ENCODE results near the gene DCDC1.

DCDC1 gene

GRCh38 chr11:31218847-31219246 lies 150.7 kb downstream of the DCDC1 start:
- H3K36me3 Mint-ChIP-seq (ENCODE audit: low read depth): no peaks in the 10 kb centered on the region
- H3K27ac Mint-ChIP-seq: no peak overlapping the region
- no peak overlapping the region for H3K4me3 Mint-ChIP-seq
- H3K27me3 Mint-ChIP-seq (ENCODE audit: low read depth): no peaks in the 10 kb centered on the region
- H3K4me1 Mint-ChIP-seq (ENCODE audit: low read depth): no peaks in the 10 kb centered on the region
- H3K9me3 Mint-ChIP-seq: no peaks in the 10 kb centered on the region

GRCh38 chr11:31214372-31214771 lies 155.2 kb downstream of the DCDC1 start:
- no peaks in the 10 kb centered on the region for H3K36me3 Mint-ChIP-seq (ENCODE audit: low read depth)
- H3K27ac Mint-ChIP-seq: no peak overlapping the region
- no peaks in the 10 kb centered on the region for H3K27me3 Mint-ChIP-seq (ENCODE audit: low read depth)
- no peaks in the 10 kb centered on the region for H3K9me3 Mint-ChIP-seq
- no peaks in the 10 kb centered on the region for H3K4me1 Mint-ChIP-seq (ENCODE audit: low read depth)
- H3K4me3 Mint-ChIP-seq: no peak overlapping the region

GRCh38 chr11:31199378-31199777 lies 170.2 kb downstream of the DCDC1 start:
- H3K27me3 Mint-ChIP-seq (ENCODE audit: low read depth): no peaks in the 10 kb centered on the region
- H3K4me3 Mint-ChIP-seq: no peak overlapping the region
- H3K9me3 Mint-ChIP-seq: no peaks in the 10 kb centered on the region
- H3K27ac Mint-ChIP-seq: no peak overlapping the region
- no peaks in the 10 kb centered on the region for H3K36me3 Mint-ChIP-seq (ENCODE audit: low read depth)
- H3K4me1 Mint-ChIP-seq (ENCODE audit: low read depth): no peaks in the 10 kb centered on the region

- no peaks in the 10 kb centered on the region for H3K4me1 Mint-ChIP-seq (ENCODE audit: low read depth)
- no peaks in the 10 kb centered on the region for H3K36me3 Mint-ChIP-seq (ENCODE audit: low read depth)
- no peak overlapping the region for H3K27ac Mint-ChIP-seq
- peaks cover 14% of the 10 kb centered on the region for H3K9me3 Mint-ChIP-seq
- no peaks in the 10 kb centered on the region for H3K27me3 Mint-ChIP-seq (ENCODE audit: low read depth)
- H3K4me3 Mint-ChIP-seq: no peak overlapping the region
Observed at GRCh38 chr11:31173926-31174680, 195.4 kb downstream of the DCDC1 start.

GRCh38 chr11:31160504-31161422 lies 208.8 kb downstream of the DCDC1 start:
- Mint-ChIP-seq H3K27ac (no peak overlapping the region), H3K27me3 (ENCODE audit: low read depth) (no peaks in the 10 kb centered on the region), H3K4me1 (ENCODE audit: low read depth) (no peaks in the 10 kb centered on the region), H3K36me3 (ENCODE audit: low read depth) (no peaks in the 10 kb centered on the region), H3K9me3 (no peaks in the 10 kb centered on the region), H3K4me3 (no peak overlapping the region)

- no peaks in the 10 kb centered on the region for H3K9me3 Mint-ChIP-seq
- H3K27ac Mint-ChIP-seq: no peak overlapping the region
- no peaks in the 10 kb centered on the region for H3K27me3 Mint-ChIP-seq (ENCODE audit: low read depth)
- H3K4me1 Mint-ChIP-seq (ENCODE audit: low read depth): no peaks in the 10 kb centered on the region
- H3K4me3 Mint-ChIP-seq: no peak overlapping the region
- no peaks in the 10 kb centered on the region for H3K36me3 Mint-ChIP-seq (ENCODE audit: low read depth)
Observed at GRCh38 chr11:31150841-31151240, 218.7 kb downstream of the DCDC1 start.

- Mint-ChIP-seq H3K9me3 (no peaks in the 10 kb centered on the region), H3K4me1 (ENCODE audit: low read depth) (no peaks in the 10 kb centered on the region), H3K4me3 (no peak overlapping the region), H3K27me3 (ENCODE audit: low read depth) (no peaks in the 10 kb centered on the region), H3K27ac (no peak overlapping the region), H3K36me3 (ENCODE audit: low read depth) (no peaks in the 10 kb centered on the region)
Observed at GRCh38 chr11:31150011-31150410, 219.5 kb downstream of the DCDC1 start.

GRCh38 chr11:31141789-31142188 lies 227.8 kb downstream of the DCDC1 start:
- H3K4me1 Mint-ChIP-seq (ENCODE audit: low read depth): no peaks in the 10 kb centered on the region
- H3K9me3 Mint-ChIP-seq: no peaks in the 10 kb centered on the region
- H3K27ac Mint-ChIP-seq: no peak overlapping the region
- no peaks in the 10 kb centered on the region for H3K27me3 Mint-ChIP-seq (ENCODE audit: low read depth)
- H3K4me3 Mint-ChIP-seq: no peak overlapping the region
- H3K36me3 Mint-ChIP-seq (ENCODE audit: low read depth): no peaks in the 10 kb centered on the region

- Mint-ChIP-seq H3K27ac (no peak overlapping the region), H3K4me3 (no peak overlapping the region), H3K9me3 (no peaks in the 10 kb centered on the region), H3K36me3 (ENCODE audit: low read depth) (no peaks in the 10 kb centered on the region), H3K27me3 (ENCODE audit: low read depth) (no peaks in the 10 kb centered on the region), H3K4me1 (ENCODE audit: low read depth) (no peaks in the 10 kb centered on the region)
Observed at GRCh38 chr11:31139479-31139878, 230.1 kb downstream of the DCDC1 start.

GRCh38 chr11:31132531-31133421 lies 236.8 kb downstream of the DCDC1 start:
- Mint-ChIP-seq H3K27ac (no peak overlapping the region), H3K27me3 (ENCODE audit: low read depth) (no peaks in the 10 kb centered on the region), H3K9me3 (peaks cover 3% of the 10 kb centered on the region), H3K4me3 (no peak overlapping the region), H3K36me3 (ENCODE audit: low read depth) (no peaks in the 10 kb centered on the region), H3K4me1 (ENCODE audit: low read depth) (no peaks in the 10 kb centered on the region)

GRCh38 chr11:31131760-31132159 lies 237.8 kb downstream of the DCDC1 start:
- H3K27ac Mint-ChIP-seq: no peak overlapping the region
- H3K36me3 Mint-ChIP-seq (ENCODE audit: low read depth): no peaks in the 10 kb centered on the region
- H3K27me3 Mint-ChIP-seq (ENCODE audit: low read depth): no peaks in the 10 kb centered on the region
- peaks cover 3% of the 10 kb centered on the region for H3K9me3 Mint-ChIP-seq
- no peaks in the 10 kb centered on the region for H3K4me1 Mint-ChIP-seq (ENCODE audit: low read depth)
- H3K4me3 Mint-ChIP-seq: no peak overlapping the region

GRCh38 chr11:31127290-31127689 lies 242.2 kb downstream of the DCDC1 start:
- Mint-ChIP-seq H3K4me1 (ENCODE audit: low read depth) (no peaks in the 10 kb centered on the region), H3K4me3 (no peak overlapping the region), H3K9me3 (peaks cover 3% of the 10 kb centered on the region), H3K36me3 (ENCODE audit: low read depth) (no peaks in the 10 kb centered on the region), H3K27me3 (ENCODE audit: low read depth) (no peaks in the 10 kb centered on the region), H3K27ac (no peak overlapping the region)

- H3K4me1 Mint-ChIP-seq (ENCODE audit: low read depth): no peaks in the 10 kb centered on the region
Observed at GRCh38 chr11:31120428-31120827, 249.1 kb downstream of the DCDC1 start.

GRCh38 chr11:31118566-31118965 lies 251.0 kb downstream of the DCDC1 start:
- Mint-ChIP-seq H3K4me3 (no peak overlapping the region), H3K36me3 (ENCODE audit: low read depth) (no peaks in the 10 kb centered on the region), H3K4me1 (ENCODE audit: low read depth) (no peaks in the 10 kb centered on the region), H3K27ac (no peak overlapping the region), H3K27me3 (ENCODE audit: low read depth) (no peaks in the 10 kb centered on the region), H3K9me3 (no peaks in the 10 kb centered on the region)

More at GRCh38 chr11:31120428-31120827, 249.1 kb downstream of the DCDC1 start:
- Mint-ChIP-seq H3K9me3 (no peaks in the 10 kb centered on the region), H3K36me3 (ENCODE audit: low read depth) (no peaks in the 10 kb centered on the region), H3K27ac (no peak overlapping the region), H3K4me3 (no peak overlapping the region), H3K27me3 (ENCODE audit: low read depth) (no peaks in the 10 kb centered on the region)

Data from T-helper 1 cell treated with Interleukin-12 subunit alpha and Interleukin-12 subunit beta and Interleukin-4 antibody, amounts not matched to agents 30 μg/mL and 1 μg/mL, for 36 hours (primary cell).